Natural killer cell (primary cell): Measurements from ENCODE around the gene PRKG1. TPM values are rescaled to one million over a fixed set of nuclear protein-coding genes. Genes with fewer than 3 reads are reported as not detected.

Experiments used
- ATAC-seq, 3 donors: fragments of 150-1000 bp in 2 of 3; fragments of 200-7000 bp in 1 of 3; cut with Tn5 transposase; 1 replicate in 1 of 3; 2 replicates in 2 of 3; pipeline ENCODE4 v1.10.0; 2021; ENCODE audit warnings: mild to moderate bottlenecking in 2 of 3, moderate library complexity in 2 of 3
- DNase-seq, 2 donors: peaks; one replicate each; pipeline versions ENCODE4 v3.0.0 to v3.0.0-alpha.2; 2013 to 2021; ENCODE audit warnings: mixed read lengths in 1 of 2
- H3K27ac ChIP-seq: one replicate; pipeline ENCODE4 v1.5.1; 2013; ENCODE audit warnings: mild to moderate bottlenecking, low read length
- H3K27me3 ChIP-seq: one replicate; pipeline ENCODE4 v1.6.1; 2013; ENCODE audit warnings: low read length; ENCODE audit not compliant: control insufficient read depth, insufficient read depth
- H3K36me3 ChIP-seq: one replicate; pipeline ENCODE4 v1.6.1; 2013; ENCODE audit warnings: low read length; ENCODE audit not compliant: control insufficient read depth, insufficient read depth
- H3K4me1 ChIP-seq: one replicate; pipeline ENCODE4 v1.6.1; 2013; ENCODE audit warnings: low read length; ENCODE audit not compliant: control insufficient read depth, insufficient read depth
- H3K4me3 ChIP-seq: one replicate; pipeline ENCODE4 v1.5.1; 2013; ENCODE audit warnings: low read length
- H3K9me3 ChIP-seq: one replicate; pipeline ENCODE4 v1.6.1; 2013; ENCODE audit warnings: low read length; ENCODE audit not compliant: control insufficient read depth, insufficient read depth
- H3K27ac Mint-ChIP-seq, 2 donors: one replicate each; pipeline ENCODE4 v1.8.0; 2022; ENCODE audit warnings: mild to moderate bottlenecking in 2 of 2, mixed read lengths in 2 of 2, moderate library complexity in 1 of 2
- H3K27me3 Mint-ChIP-seq, 2 donors: one replicate each; pipeline ENCODE4 v1.8.0; 2022; ENCODE audit warnings: low read depth in 2 of 2, mixed read lengths in 2 of 2
- H3K36me3 Mint-ChIP-seq: one replicate; pipeline ENCODE4 v1.8.0; 2022; ENCODE audit warnings: mixed read lengths
- H3K4me1 Mint-ChIP-seq, 2 donors: one replicate each; pipeline ENCODE4 v1.8.0; 2022; ENCODE audit warnings: mixed read lengths in 2 of 2
- H3K4me3 Mint-ChIP-seq: one replicate; pipeline ENCODE4 v1.8.0; 2022; ENCODE audit warnings: mild to moderate bottlenecking, moderate library complexity, mixed read lengths
- H3K9me3 Mint-ChIP-seq, 2 donors: one replicate each; pipeline ENCODE4 v1.8.0; 2022; ENCODE audit warnings: mixed read lengths in 2 of 2
- CTCF ChIP-seq: fragments of 200-600 bp; IDR thresholded peaks from one replicate; pipeline ENCODE4 v1.8.0; 2022; ENCODE audit warnings: antibody characterized with exemption
- WGBS: methylation state at CpG from one replicate; pipeline ENCODE4 v1.1.7; 2013; ENCODE audit warnings: missing lambda C conversion rate; ENCODE audit not compliant: insufficient coverage; 5-methylcytosine and 5-hydroxymethylcytosine counted together
- intact Hi-C: fragments of 100-400 bp; cut with micrococcal nuclease; formaldehyde crosslinking; loops from one replicate; pipeline ENCODE4 v1.14.2; 2022
- total RNA-seq, 4 donors: library from RNA; stranded (reverse); fragments of 120-200 nt in 1 of 4; gene quantifications; one replicate each; pipeline versions ENCODE4 v1.2.3 to v1.2.4, GENCODE V29; 2013 to 2022

Gene PRKG1
- total RNA-seq, 3 donors from 2014 or later (not counting 1 experiment from before 2014, with no cell fraction given), result 0.23 to 0.41 (median 0.35) TPM

GRCh38 chr10:51999096-51999495 lies 924.8 kb downstream of the PRKG1 start:
- Histone ChIP-seq H3K36me3 (no peaks in the 10 kb centered on the region), H3K27ac (no peak overlapping the region), H3K9me3 (no peaks in the 10 kb centered on the region), H3K4me1 (no peaks in the 10 kb centered on the region), H3K27me3 (no peaks in the 10 kb centered on the region), H3K4me3 (no peak overlapping the region)
- TF ChIP-seq CTCF, result no peak
- H3K4me1 Mint-ChIP-seq, result no peaks in the 10 kb centered on the region
- DNase-seq (no peak), ATAC-seq (no peak)
- H3K36me3 Mint-ChIP-seq, result no peaks in the 10 kb centered on the region
- intact Hi-C loops, result no loop called here
- no peak overlapping the region for H3K27ac Mint-ChIP-seq
- no peaks in the 10 kb centered on the region for H3K9me3 Mint-ChIP-seq
- H3K27me3 Mint-ChIP-seq, result no peaks in the 10 kb centered on the region
- WGBS, result 89% methylated on average over 3 of the region's 5 CpGs
- H3K4me3 Mint-ChIP-seq, result no peak overlapping the region

- Mint-ChIP-seq H3K27ac (no peak overlapping the region), H3K36me3 (no peaks in the 10 kb centered on the region), H3K27me3 (no peaks in the 10 kb centered on the region), H3K9me3 (peaks cover 3 to 5% of the 10 kb centered on the region in 2 donors), H3K4me3 (no peak overlapping the region), H3K4me1 (no peaks in the 10 kb centered on the region)
- Histone ChIP-seq H3K9me3 (no peaks in the 10 kb centered on the region), H3K4me3 (no peak overlapping the region), H3K27me3 (no peaks in the 10 kb centered on the region), H3K36me3 (no peaks in the 10 kb centered on the region), H3K27ac (no peak overlapping the region), H3K4me1 (no peaks in the 10 kb centered on the region)
- ATAC-seq (no peak), DNase-seq (no peak)
- intact Hi-C loops, result no loop called here
- WGBS, result 79% methylated on average over 3 of the region's 5 CpGs
- no peak for TF ChIP-seq CTCF
These were observed 930.2 kb downstream of the PRKG1 start for GRCh38 chr10:52004342-52004949.

- Histone ChIP-seq H3K4me1 (no peaks in the 10 kb centered on the region), H3K9me3 (peaks cover 2% of the 10 kb centered on the region), H3K27ac (no peak overlapping the region), H3K4me3 (no peak overlapping the region), H3K36me3 (no peaks in the 10 kb centered on the region), H3K27me3 (no peaks in the 10 kb centered on the region)
- H3K4me1 Mint-ChIP-seq, result no peaks in the 10 kb centered on the region
- no peaks in the 10 kb centered on the region for H3K36me3 Mint-ChIP-seq
- no peak for TF ChIP-seq CTCF
- H3K27me3 Mint-ChIP-seq, result no peaks in the 10 kb centered on the region
- peaks cover 9 to 12% of the 10 kb centered on the region in 2 donors for H3K9me3 Mint-ChIP-seq
- no peak overlapping the region for H3K27ac Mint-ChIP-seq
- DNase-seq (no peak), ATAC-seq (no peak)
- intact Hi-C loops, result no loop called here
- H3K4me3 Mint-ChIP-seq, result no peak overlapping the region
- 86% methylated on average over 2 of the region's 2 CpGs for WGBS
These were observed 932.8 kb downstream of the PRKG1 start for GRCh38 chr10:52007091-52007490.

GRCh38 chr10:52011118-52011517 lies 936.8 kb downstream of the PRKG1 start:
- TF ChIP-seq CTCF, result no peak
- Mint-ChIP-seq H3K4me3 (no peak overlapping the region), H3K9me3 (peaks cover 14 to 18% of the 10 kb centered on the region in 2 donors), H3K36me3 (no peaks in the 10 kb centered on the region), H3K27ac (no peak overlapping the region), H3K27me3 (no peaks in the 10 kb centered on the region), H3K4me1 (no peaks in the 10 kb centered on the region)
- ATAC-seq (no peak), DNase-seq (no peak)
- intact Hi-C loops, result no loop called here
- 88% methylated on average over 1 of the region's 1 CpG for WGBS
- no peaks in the 10 kb centered on the region for H3K27me3 ChIP-seq
- no peak overlapping the region for H3K27ac ChIP-seq
- H3K36me3 ChIP-seq, result no peaks in the 10 kb centered on the region
- peaks cover 5% of the 10 kb centered on the region for H3K9me3 ChIP-seq
- no peak overlapping the region for H3K4me3 ChIP-seq
- H3K4me1 ChIP-seq, result no peaks in the 10 kb centered on the region
